CD4-positive, alpha-beta T cell (primary cell): ENCODE data around the gene METTL25B. TPM values are rescaled to one million over a fixed set of nuclear protein-coding genes. Genes with fewer than 3 reads are reported as not detected.

Experiments used
- ATAC-seq: fragments of 200-7000 bp; cut with Tn5 transposase; one replicate; pipeline ENCODE4 v1.10.0; 2022; ENCODE audit warnings: mild to moderate bottlenecking; ENCODE audit not compliant: poor library complexity
- CTCF ChIA-PET: fragments of 350-600 bp; sonication (Branson Sonifier 250); formaldehyde crosslinking; loops from one replicate; lab custom pipeline; 2021; ENCODE audit warnings: antibody characterized with exemption, inconsistent platforms; lab: Charles Lee
- POLR2A ChIA-PET: fragments of 350-600 bp; sonication (Branson Sonifier 250); formaldehyde crosslinking; loops from one replicate; lab custom pipeline; 2021; ENCODE audit warnings: antibody characterized with exemption, inconsistent platforms; lab: Charles Lee
- DNase-seq, 14 experiments: peaks; one replicate each; pipeline ENCODE4 v3.0.0-alpha.2; 2013 to 2020; ENCODE audit warnings: mixed read lengths in 2 of 14
- H3K27ac ChIP-seq, 2 donors: one replicate each; pipeline versions ENCODE4 v1.5.1 to v1.7.0; 2013; ENCODE audit warnings: low read length in 2 of 2, low read depth in 1 of 2, mild to moderate bottlenecking in 1 of 2
- H3K27me3 ChIP-seq, 2 experiments: 1 replicate in 1 of 2; 2 replicates in 1 of 2; pipeline versions ENCODE4 v1.6.1 to v1.7.0; 2013; ENCODE audit warnings: low read length in 2 of 2, control low read depth in 1 of 2, mild to moderate bottlenecking in 1 of 2, moderate library complexity in 1 of 2; ENCODE audit not compliant: insufficient read depth in 2 of 2, control insufficient read depth in 1 of 2
- H3K36me3 ChIP-seq: one replicate; pipeline ENCODE4 v1.6.1; 2013; ENCODE audit warnings: low read length, control low read depth; ENCODE audit not compliant: insufficient read depth
- H3K4me1 ChIP-seq: one replicate; pipeline ENCODE4 v1.6.1; 2013; ENCODE audit warnings: low read length, control low read depth; ENCODE audit not compliant: insufficient read depth
- H3K4me3 ChIP-seq: one replicate; pipeline ENCODE4 v1.5.1; 2013; ENCODE audit warnings: mild to moderate bottlenecking, low read length, moderate library complexity
- H3K9me3 ChIP-seq, 2 experiments: 1 replicate in 1 of 2; 2 replicates in 1 of 2; pipeline versions ENCODE4 v1.6.1 to v1.7.0; 2013; ENCODE audit warnings: low read length in 2 of 2, mild to moderate bottlenecking in 2 of 2, control low read depth in 1 of 2, moderate library complexity in 1 of 2; ENCODE audit not compliant: control insufficient read depth in 1 of 2, insufficient read depth in 1 of 2
- H3K27ac Mint-ChIP-seq: one replicate; pipeline ENCODE4 v1.8.0; 2020; ENCODE audit warnings: mixed read lengths
- H3K27me3 Mint-ChIP-seq: one replicate; pipeline ENCODE4 v1.8.0; 2021; ENCODE audit warnings: mixed read lengths
- H3K36me3 Mint-ChIP-seq: one replicate; pipeline ENCODE4 v1.8.0; 2021; ENCODE audit warnings: low read depth, mixed read lengths
- H3K4me1 Mint-ChIP-seq: one replicate; pipeline ENCODE4 v1.8.0; 2021; ENCODE audit warnings: low read depth, mixed read lengths
- H3K4me3 Mint-ChIP-seq: one replicate; pipeline ENCODE4 v1.8.0; 2020; ENCODE audit warnings: mild to moderate bottlenecking, mixed read lengths
- H3K9me3 Mint-ChIP-seq: one replicate; pipeline ENCODE4 v1.8.0; 2020; ENCODE audit warnings: mixed read lengths
- intact Hi-C, 2 experiments: fragments of 100-400 bp; cut with DNase I in 1 of 2; cut with micrococcal nuclease in 1 of 2; formaldehyde crosslinking; loops; one replicate each; pipeline versions ENCODE4 v1.15.1 to v1.9.0; 2023 to 2025; cut with DNase I, micrococcal nuclease
- total RNA-seq, 174 experiments: library from RNA in 2 of 174; stranded (reverse) in 2 of 174; gene quantifications; one replicate each; pipeline ENCODE4 v1.2.3 and lab custom pipeline; 2021 to 2026
- TF ChIP-seq, protein P1 (sequence below): fragments of 200-600 bp; IDR thresholded peaks from one replicate; pipeline ENCODE4 v1.8.0; 2022; ENCODE audit warnings: antibody characterized with exemption, mild to moderate bottlenecking

Gene METTL25B
- total RNA-seq, 2 experiments from 2014 or later: 10.6 to 12.0 TPM

DNA sequence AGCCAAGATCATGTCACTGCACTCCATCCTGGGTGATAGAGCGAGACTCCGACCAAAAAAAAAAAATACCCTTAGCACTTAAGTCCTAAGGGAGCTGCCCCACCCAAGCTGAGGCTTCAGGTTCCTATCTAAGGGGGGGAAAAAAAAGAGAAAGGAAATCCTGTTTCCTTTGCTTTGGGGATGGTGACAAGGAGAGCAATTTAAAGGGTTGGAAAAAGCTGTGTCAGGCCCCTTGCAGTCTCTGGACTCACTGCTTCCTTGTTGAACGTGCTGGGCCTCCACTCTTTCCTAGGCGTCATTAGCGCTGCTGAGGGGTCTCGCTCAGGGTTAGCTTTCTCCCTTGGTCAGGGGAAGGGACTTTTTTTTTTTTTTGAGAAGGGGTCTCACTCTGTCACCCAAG, 57.2 kb downstream of the METTL25B start:
- TF ChIP-seq, protein P1, sequence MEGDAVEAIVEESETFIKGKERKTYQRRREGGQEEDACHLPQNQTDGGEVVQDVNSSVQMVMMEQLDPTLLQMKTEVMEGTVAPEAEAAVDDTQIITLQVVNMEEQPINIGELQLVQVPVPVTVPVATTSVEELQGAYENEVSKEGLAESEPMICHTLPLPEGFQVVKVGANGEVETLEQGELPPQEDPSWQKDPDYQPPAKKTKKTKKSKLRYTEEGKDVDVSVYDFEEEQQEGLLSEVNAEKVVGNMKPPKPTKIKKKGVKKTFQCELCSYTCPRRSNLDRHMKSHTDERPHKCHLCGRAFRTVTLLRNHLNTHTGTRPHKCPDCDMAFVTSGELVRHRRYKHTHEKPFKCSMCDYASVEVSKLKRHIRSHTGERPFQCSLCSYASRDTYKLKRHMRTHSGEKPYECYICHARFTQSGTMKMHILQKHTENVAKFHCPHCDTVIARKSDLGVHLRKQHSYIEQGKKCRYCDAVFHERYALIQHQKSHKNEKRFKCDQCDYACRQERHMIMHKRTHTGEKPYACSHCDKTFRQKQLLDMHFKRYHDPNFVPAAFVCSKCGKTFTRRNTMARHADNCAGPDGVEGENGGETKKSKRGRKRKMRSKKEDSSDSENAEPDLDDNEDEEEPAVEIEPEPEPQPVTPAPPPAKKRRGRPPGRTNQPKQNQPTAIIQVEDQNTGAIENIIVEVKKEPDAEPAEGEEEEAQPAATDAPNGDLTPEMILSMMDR: no peak
- H3K9me3 ChIP-seq: no peaks in the 10 kb centered on the region
- peaks cover 14% of the 10 kb centered on the region for H3K4me1 Mint-ChIP-seq
- POLR2A ChIA-PET: no interaction called here
- peaks cover 2% of the 10 kb centered on the region for H3K4me1 ChIP-seq
- no peak for DNase-seq
- no peak overlapping the region for H3K4me3 Mint-ChIP-seq
- CTCF ChIA-PET: interaction anchor here (0.7 to 1.3 kb wide), 3 partner anchors 59 to 118 kb away, joined by 3 to 5 read pairs (median 3); partner anchors contain the start of gene NTRK1
- H3K27me3 Mint-ChIP-seq: no peaks in the 10 kb centered on the region
- H3K27ac ChIP-seq: no peak overlapping the region
- H3K36me3 ChIP-seq: peaks cover 69% of the 10 kb centered on the region
- no peak overlapping the region for H3K27ac Mint-ChIP-seq
- intact Hi-C loops: no loop called here
- H3K36me3 Mint-ChIP-seq: peaks cover 77% of the 10 kb centered on the region
- H3K27me3 ChIP-seq: no peaks in the 10 kb centered on the region
- no peak for ATAC-seq
- no peak overlapping the region for H3K4me3 ChIP-seq
- H3K9me3 Mint-ChIP-seq: no peaks in the 10 kb centered on the region

Other genes starting within 250 kb of the METTL25B start
- 100 to 1,000 TPM; 155 to 162 TPM for gene MEF2D, start 227.7 kb upstream of the METTL25B start, total RNA-seq
- gene IQGAP3, start 155.9 kb upstream of the METTL25B start, total RNA-seq: not detected
- gene TTC24, start 148.7 kb upstream of the METTL25B start, total RNA-seq: 1 to 10 TPM; 5.7 to 8.1 TPM
- 10 to 100 TPM; 23.3 to 27.8 TPM for gene NAXE, start 136.7 kb upstream of the METTL25B start, total RNA-seq
- 10 to 100 TPM; 35.3 to 36.3 TPM for gene GPATCH4, start 127.0 kb upstream of the METTL25B start, total RNA-seq
- gene HAPLN2, start 109.1 kb upstream of the METTL25B start, total RNA-seq: under 1 TPM; 0.44 to 0.56 TPM
- not detected for gene BCAN, start 86.4 kb upstream of the METTL25B start, total RNA-seq
- not detected for gene NES, start 51.1 kb upstream of the METTL25B start, total RNA-seq
- gene CRABP2, start 22.9 kb upstream of the METTL25B start, total RNA-seq: 1 to 10 TPM; 3.2 to 4.2 TPM
- 10 to 100 TPM; 44.2 to 50.9 TPM for gene ISG20L2, start 297 bp downstream of the METTL25B start, total RNA-seq
- 10 to 100 TPM; 11.7 to 11.9 TPM for gene MRPL24, start 12.6 kb downstream of the METTL25B start, total RNA-seq
- gene HDGF, start 23.2 kb downstream of the METTL25B start, total RNA-seq: 10 to 100 TPM; 60.8 TPM
- 10 to 100 TPM; 49.5 to 50.0 TPM for gene PRCC, start 39.1 kb downstream of the METTL25B start, total RNA-seq
- 10 to 100 TPM; 51.6 to 51.8 TPM for gene SH2D2A, start 88.4 kb downstream of the METTL25B start, total RNA-seq
- gene INSRR, start 130.6 kb downstream of the METTL25B start, total RNA-seq: not detected
- under 1 TPM; 0.42 to 0.52 TPM for gene NTRK1, start 132.4 kb downstream of the METTL25B start, total RNA-seq
- under 1 TPM; 0.20 to 0.41 TPM for gene PEAR1, start 165.2 kb downstream of the METTL25B start, total RNA-seq
- gene LRRC71, start 192.2 kb downstream of the METTL25B start, total RNA-seq: not detected